Measurements from ENCODE around the gene RRP12. TPM values are rescaled to one million over a fixed set of nuclear protein-coding genes. Genes with fewer than 3 reads are reported as not detected.
"Not testable (repeated sequence)": the region's sequence is repeated elsewhere in the genome, so short reads cannot be mapped to it uniquely, and the experiment has no call there.

RRP12 gene
- total RNA-seq, 1 donor: 15.9 TPM

DNA sequence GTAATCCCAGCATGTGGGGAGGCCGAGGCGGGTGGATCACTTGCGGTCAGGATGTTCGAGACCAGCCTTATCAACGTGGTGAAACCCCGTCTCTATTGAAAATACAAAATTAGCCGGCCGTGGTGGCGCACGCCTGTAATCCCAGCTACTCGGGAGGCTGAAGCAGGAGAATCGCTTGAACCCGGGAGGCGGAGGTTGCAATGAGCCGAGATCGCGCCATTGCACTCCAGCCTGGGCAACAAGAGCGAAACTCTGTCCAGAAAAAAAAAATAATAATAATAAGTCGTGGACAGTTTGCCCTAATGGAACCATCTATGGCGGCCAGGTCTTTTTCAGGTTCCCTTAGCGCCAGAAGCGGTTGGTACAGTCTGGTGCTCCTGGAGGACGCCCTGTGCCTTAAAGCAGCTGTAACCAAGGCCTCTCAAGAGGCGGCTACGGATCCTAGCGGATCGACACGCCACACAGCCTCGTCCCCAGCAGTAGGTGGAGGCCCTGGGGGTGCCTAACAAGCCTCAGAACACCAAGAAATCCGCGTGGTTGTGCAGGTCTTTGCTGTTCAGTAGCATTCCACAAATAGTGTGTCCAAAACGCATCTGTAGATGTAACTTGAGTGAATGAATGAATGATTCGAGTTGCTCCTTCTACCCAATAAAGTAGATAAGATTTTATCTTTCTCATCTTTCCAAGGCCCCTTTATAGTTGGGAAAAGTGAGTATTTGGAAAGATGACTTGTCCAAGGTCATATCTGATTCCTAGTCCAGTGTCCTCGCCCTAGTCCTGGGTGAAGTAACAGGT is 25.8 kb upstream of the RRP12 start:
- no peaks in the 10 kb centered on the region for H3K9me3 ChIP-seq (ENCODE audit: low read depth, low read length)
- TF ChIP-seq CTCF (IDR thresholded peaks at IDR 0.05; ENCODE audit: extremely low read depth, low read depth, low read length): no peak
- peaks cover 55% of the 10 kb centered on the region for H3K79me2 ChIP-seq (ENCODE audit: insufficient read depth, low read length)

GRCh38 chr10:97425964-97426775 is 25.0 kb upstream of the RRP12 start, which contains the start of gene PGAM1:
PGAM1 (plus strand) TSS chr10:97426191; CDS start chr10:97426308, 117 bp downstream.
- H2AFZ ChIP-seq (ENCODE audit: low read length): peak within 1 kb of the TSS; percentile 85
- H3K4me3 ChIP-seq (ENCODE audit: insufficient read depth, low read length): peak within 1 kb of the TSS; percentile 96
- peak; percentile 60 for TF ChIP-seq CTCF (IDR thresholded peaks at IDR 0.05; ENCODE audit: extremely low read depth, low read depth, low read length)
- H3K9me3 ChIP-seq (ENCODE audit: low read depth, low read length): no peaks in the 10 kb centered on the region
- H3K36me3 ChIP-seq (ENCODE audit: insufficient read depth, low read length): peaks cover 26% of the 10 kb centered on the region
- peaks cover 38% of the 10 kb centered on the region for H3K4me1 ChIP-seq (ENCODE audit: insufficient read depth, low read length)
- peak; percentile 100 for DNase-seq (ENCODE audit: insufficient read length, low spot score, missing footprints)
- peak within 1 kb of the TSS; percentile 96 for H3K4me2 ChIP-seq (ENCODE audit: insufficient read depth, low read length)
- no peaks in the 10 kb centered on the region for H3K27me3 ChIP-seq (ENCODE audit: insufficient read depth, low read length)
- H3K27ac ChIP-seq (ENCODE audit: low read depth, low read length): peak within 1 kb of the TSS; percentile 68
- peaks cover 51% of the 10 kb centered on the region for H3K79me2 ChIP-seq (ENCODE audit: insufficient read depth, low read length)
- peaks cover 15% of the 10 kb centered on the region for H4K20me1 ChIP-seq (ENCODE audit: insufficient read depth, low read length)

More for the DNA sequence above, 25.8 kb upstream of the RRP12 start:
- H3K27me3 ChIP-seq (ENCODE audit: insufficient read depth, low read length): no peaks in the 10 kb centered on the region
- peak overlapping the region; percentile 80 for H2AFZ ChIP-seq (ENCODE audit: low read length)
- H3K27ac ChIP-seq (ENCODE audit: low read depth, low read length): peak overlapping the region; percentile 68
- H3K4me2 ChIP-seq (ENCODE audit: insufficient read depth, low read length): peak overlapping the region; percentile 96
- H3K36me3 ChIP-seq (ENCODE audit: insufficient read depth, low read length): peaks cover 29% of the 10 kb centered on the region
- peak overlapping the region; percentile 96 for H3K4me3 ChIP-seq (ENCODE audit: insufficient read depth, low read length)
- H4K20me1 ChIP-seq (ENCODE audit: insufficient read depth, low read length): peaks cover 15% of the 10 kb centered on the region
- no peak for DNase-seq (ENCODE audit: insufficient read length, low spot score, missing footprints)
- H3K4me1 ChIP-seq (ENCODE audit: insufficient read depth, low read length): peaks cover 38% of the 10 kb centered on the region

DNA sequence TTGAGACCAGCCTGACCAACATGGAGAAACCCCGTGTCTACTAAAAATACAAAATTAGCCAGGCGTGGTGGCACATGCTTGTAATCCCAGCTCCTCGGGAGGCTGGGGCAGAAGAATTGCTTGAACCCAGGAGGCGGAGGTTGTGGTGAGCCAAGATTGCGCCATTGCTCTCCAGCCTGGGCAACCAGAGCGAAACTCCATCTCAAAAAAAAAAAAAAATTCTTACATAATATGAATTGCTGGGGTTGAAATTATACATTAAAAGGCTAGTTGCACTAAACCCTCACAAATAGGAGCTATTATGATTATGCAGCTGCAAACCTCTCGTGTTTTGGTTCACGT is 22.6 kb upstream of the RRP12 start:
- Histone ChIP-seq H3K27ac (ENCODE audit: low read depth, low read length) (peak overlapping the region; percentile 93), H3K79me2 (ENCODE audit: insufficient read depth, low read length) (peaks cover 29% of the 10 kb centered on the region), H3K4me1 (ENCODE audit: insufficient read depth, low read length) (peaks cover 39% of the 10 kb centered on the region), H4K20me1 (ENCODE audit: insufficient read depth, low read length) (peaks cover 13% of the 10 kb centered on the region)
- not testable (repeated sequence) for H2AFZ ChIP-seq (ENCODE audit: low read length); H3K36me3 ChIP-seq (ENCODE audit: insufficient read depth, low read length); H3K9me3 ChIP-seq (ENCODE audit: low read depth, low read length); H3K4me2 ChIP-seq (ENCODE audit: insufficient read depth, low read length); H3K27me3 ChIP-seq (ENCODE audit: insufficient read depth, low read length); DNase-seq (ENCODE audit: insufficient read length, low spot score, missing footprints); H3K4me3 ChIP-seq (ENCODE audit: insufficient read depth, low read length)

GRCh38 chr10:97416565-97416964 is 15.4 kb upstream of the RRP12 start:
- H2AFZ ChIP-seq (ENCODE audit: low read length): no peak overlapping the region
- H4K20me1 ChIP-seq (ENCODE audit: insufficient read depth, low read length): no peaks in the 10 kb centered on the region
- no peaks in the 10 kb centered on the region for H3K27me3 ChIP-seq (ENCODE audit: insufficient read depth, low read length)
- no peak for TF ChIP-seq CTCF (IDR thresholded peaks at IDR 0.05; ENCODE audit: extremely low read depth, low read depth, low read length)
- H3K4me1 ChIP-seq (ENCODE audit: insufficient read depth, low read length): peaks cover 6% of the 10 kb centered on the region
- DNase-seq (ENCODE audit: insufficient read length, low spot score, missing footprints): no peak
- peaks cover 7% of the 10 kb centered on the region for H3K36me3 ChIP-seq (ENCODE audit: insufficient read depth, low read length)
- H3K4me3 ChIP-seq (ENCODE audit: insufficient read depth, low read length): no peak overlapping the region
- peaks cover 2% of the 10 kb centered on the region for H3K79me2 ChIP-seq (ENCODE audit: insufficient read depth, low read length)
- no peak overlapping the region for H3K27ac ChIP-seq (ENCODE audit: low read depth, low read length)
- H3K4me2 ChIP-seq (ENCODE audit: insufficient read depth, low read length): no peak overlapping the region
- no peaks in the 10 kb centered on the region for H3K9me3 ChIP-seq (ENCODE audit: low read depth, low read length)

Data from osteoblast (primary cell).